Erythroblast (primary cell): ENCODE data around the gene TRIM7.
A peak's percentile ranks its signal among the peaks of the same experiment; 100 is the strongest.

ENCODE experiments used
- GATA1 ChIP-seq: IDR thresholded peaks from 2 replicates; pipeline ENCODE4 v1.6.1; 2011; ENCODE audit warnings: low read depth, mild to moderate bottlenecking, control low read depth, low read length, moderate library complexity
- POLR2A ChIP-seq: IDR thresholded peaks from 2 replicates; pipeline ENCODE4 v1.6.1; 2011; ENCODE audit warnings: mild to moderate bottlenecking, low read length

- TF ChIP-seq POLR2A (peak; percentile 38), GATA1 (no peak)
Observed at GRCh38 chr5:181241393-181241975, 36.5 kb upstream of the TRIM7 start.
